Right lobe of liver (tissue), 4 donors: Measurements from ENCODE around the gene CHKA.

Source experiments
- POLR2A ChIP-seq: fragments of 450-650 bp; IDR thresholded peaks from one replicate; pipeline ENCODE4 v1.6.1; 2017; ENCODE audit warnings: antibody characterized with exemption, mild to moderate bottlenecking
- TF ChIP-seq, protein P1 (sequence below), 4 donors: fragments of 200-600 bp in 3 of 4; fragments of 450-650 bp in 1 of 4; IDR thresholded peaks; one replicate each; pipeline versions ENCODE4 v1.5.1 to v1.8.0; 2016 to 2022; ENCODE audit warnings: antibody characterized with exemption in 4 of 4, mild to moderate bottlenecking in 2 of 4
- donor health status: DM: no; HTN: no; CAD: no.
- donor health status: DM: no; HTN: no; CAD: no.
- donor health status: DM: no; HTN: yes; CAD: no.

DNA sequence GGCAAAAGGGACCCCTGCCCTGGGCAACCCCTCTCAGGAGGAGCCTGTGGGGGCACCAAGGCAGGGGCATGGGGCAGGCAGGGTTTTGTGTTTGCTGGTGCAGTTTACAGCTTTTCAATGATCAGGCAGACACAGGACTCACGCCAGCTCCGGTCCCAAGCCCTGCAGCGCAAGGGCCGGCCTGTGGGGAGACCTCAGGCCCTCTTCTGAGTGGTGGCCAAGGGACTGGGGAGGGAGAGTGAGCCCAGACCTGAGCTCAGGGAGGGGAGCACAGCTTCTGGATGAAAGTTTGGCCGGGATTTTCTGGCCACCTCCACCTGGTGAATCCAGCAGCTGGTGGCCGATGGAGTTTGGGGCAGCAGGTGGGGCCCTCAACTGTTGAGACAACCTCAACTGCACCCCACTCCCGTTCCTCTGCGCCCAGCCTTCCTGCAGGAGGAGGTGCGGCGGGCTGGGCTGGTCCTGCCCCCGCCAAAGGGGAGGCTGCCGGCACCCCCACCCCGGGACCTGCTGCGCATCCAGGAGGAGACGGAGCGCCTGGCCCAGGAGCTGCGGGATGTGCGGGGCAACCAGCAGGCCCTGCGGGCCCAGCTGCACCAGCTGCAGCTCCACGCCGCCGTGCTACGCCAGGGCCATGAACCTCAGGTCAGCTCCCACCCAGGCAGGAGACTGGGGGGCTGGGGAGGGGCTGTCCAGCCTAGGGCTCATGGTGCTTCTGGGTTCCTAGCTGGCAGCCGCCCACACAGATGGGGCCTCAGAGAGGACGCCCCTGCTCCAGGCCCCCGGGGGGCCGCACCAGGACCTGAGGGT, 78.8 kb downstream of the CHKA start:
- TF ChIP-seq, protein P1, sequence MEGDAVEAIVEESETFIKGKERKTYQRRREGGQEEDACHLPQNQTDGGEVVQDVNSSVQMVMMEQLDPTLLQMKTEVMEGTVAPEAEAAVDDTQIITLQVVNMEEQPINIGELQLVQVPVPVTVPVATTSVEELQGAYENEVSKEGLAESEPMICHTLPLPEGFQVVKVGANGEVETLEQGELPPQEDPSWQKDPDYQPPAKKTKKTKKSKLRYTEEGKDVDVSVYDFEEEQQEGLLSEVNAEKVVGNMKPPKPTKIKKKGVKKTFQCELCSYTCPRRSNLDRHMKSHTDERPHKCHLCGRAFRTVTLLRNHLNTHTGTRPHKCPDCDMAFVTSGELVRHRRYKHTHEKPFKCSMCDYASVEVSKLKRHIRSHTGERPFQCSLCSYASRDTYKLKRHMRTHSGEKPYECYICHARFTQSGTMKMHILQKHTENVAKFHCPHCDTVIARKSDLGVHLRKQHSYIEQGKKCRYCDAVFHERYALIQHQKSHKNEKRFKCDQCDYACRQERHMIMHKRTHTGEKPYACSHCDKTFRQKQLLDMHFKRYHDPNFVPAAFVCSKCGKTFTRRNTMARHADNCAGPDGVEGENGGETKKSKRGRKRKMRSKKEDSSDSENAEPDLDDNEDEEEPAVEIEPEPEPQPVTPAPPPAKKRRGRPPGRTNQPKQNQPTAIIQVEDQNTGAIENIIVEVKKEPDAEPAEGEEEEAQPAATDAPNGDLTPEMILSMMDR (IDR thresholded peaks at IDR 0.05) = no peak
- no peak for TF ChIP-seq POLR2A
